Sigmoid colon (tissue), 4 donors: ENCODE measurements around the gene MCOLN1.

Experiments
- POLR2A ChIP-seq, 2 donors: fragments of 450-650 bp; IDR thresholded peaks; one replicate each; pipeline ENCODE4 v1.6.1; 2016; ENCODE audit warnings: antibody characterized with exemption in 2 of 2, mild to moderate bottlenecking in 2 of 2, moderate library complexity in 2 of 2
- POLR2AphosphoS5 ChIP-seq, 4 donors: sonication (generic); formaldehyde crosslinking; IDR thresholded peaks; one replicate each; pipeline ENCODE4 v1.6.1; 2017; ENCODE audit warnings: antibody characterized with exemption in 4 of 4
- TF ChIP-seq, protein P1 (sequence below), 4 experiments: fragments of 450-650 bp in 3 of 4; fragments of 200-600 bp in 1 of 4; IDR thresholded peaks; one replicate each; pipeline ENCODE4 v1.5.1; 2016 to 2019; ENCODE audit warnings: antibody characterized with exemption in 4 of 4, mild to moderate bottlenecking in 3 of 4, moderate library complexity in 2 of 4

DNA sequence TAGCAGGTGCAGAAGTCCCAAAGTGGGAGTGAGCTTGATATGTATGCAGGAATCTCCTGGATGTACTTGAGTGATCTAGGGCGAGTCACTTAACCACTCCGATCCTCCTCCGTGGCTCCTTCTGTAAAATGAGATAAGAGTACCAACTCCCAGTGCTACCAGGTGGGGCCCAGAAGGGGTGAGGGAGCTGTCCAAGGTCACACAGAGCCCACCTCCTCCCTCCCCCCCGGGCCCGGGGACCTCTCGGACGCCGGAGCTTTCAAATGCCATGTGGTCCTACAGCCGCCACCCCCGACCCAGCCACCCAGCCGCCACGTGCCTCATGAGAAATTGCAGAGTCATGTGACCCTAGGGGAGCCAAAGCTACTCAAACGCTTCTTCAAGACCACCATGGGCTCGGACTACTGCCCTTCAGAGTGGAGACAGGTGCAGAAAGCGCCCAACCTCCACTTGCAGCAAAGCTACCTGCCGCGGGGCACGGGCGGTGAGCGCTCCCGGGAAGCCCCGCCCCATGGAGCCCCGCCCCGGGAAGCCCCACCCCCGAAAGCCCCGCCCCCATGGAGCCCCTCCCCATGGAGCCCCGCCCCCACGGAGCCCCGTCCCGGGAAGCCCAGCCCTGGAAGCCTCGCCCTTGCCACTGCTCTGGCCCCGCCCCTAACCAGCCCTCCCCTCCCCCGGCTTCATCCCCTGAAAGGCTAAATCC is 16.6 kb upstream of the MCOLN1 start:
- TF ChIP-seq, protein P1, sequence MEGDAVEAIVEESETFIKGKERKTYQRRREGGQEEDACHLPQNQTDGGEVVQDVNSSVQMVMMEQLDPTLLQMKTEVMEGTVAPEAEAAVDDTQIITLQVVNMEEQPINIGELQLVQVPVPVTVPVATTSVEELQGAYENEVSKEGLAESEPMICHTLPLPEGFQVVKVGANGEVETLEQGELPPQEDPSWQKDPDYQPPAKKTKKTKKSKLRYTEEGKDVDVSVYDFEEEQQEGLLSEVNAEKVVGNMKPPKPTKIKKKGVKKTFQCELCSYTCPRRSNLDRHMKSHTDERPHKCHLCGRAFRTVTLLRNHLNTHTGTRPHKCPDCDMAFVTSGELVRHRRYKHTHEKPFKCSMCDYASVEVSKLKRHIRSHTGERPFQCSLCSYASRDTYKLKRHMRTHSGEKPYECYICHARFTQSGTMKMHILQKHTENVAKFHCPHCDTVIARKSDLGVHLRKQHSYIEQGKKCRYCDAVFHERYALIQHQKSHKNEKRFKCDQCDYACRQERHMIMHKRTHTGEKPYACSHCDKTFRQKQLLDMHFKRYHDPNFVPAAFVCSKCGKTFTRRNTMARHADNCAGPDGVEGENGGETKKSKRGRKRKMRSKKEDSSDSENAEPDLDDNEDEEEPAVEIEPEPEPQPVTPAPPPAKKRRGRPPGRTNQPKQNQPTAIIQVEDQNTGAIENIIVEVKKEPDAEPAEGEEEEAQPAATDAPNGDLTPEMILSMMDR (IDR thresholded peaks at IDR 0.05) = no peak
- TF ChIP-seq POLR2AphosphoS5 (IDR thresholded peaks at IDR 0.05) = no peak
- no peak for TF ChIP-seq POLR2A (IDR thresholded peaks at IDR 0.05)
